Skeletal muscle satellite cell (primary cell): Measurements from ENCODE around the gene HPSE2.
"Not testable (repeated sequence)": the region's sequence is repeated elsewhere in the genome, so short reads cannot be mapped to it uniquely, and the experiment has no call there.

Experiments
- H3K27me3 ChIP-seq: 2 replicates; pipeline ENCODE4 v1.7.0; 2013; ENCODE audit warnings: low read length; ENCODE audit not compliant: control insufficient read depth, insufficient read depth
- H3K36me3 ChIP-seq: 2 replicates; pipeline ENCODE4 v1.7.0; 2013; ENCODE audit warnings: mild to moderate bottlenecking, control low read depth, low read length; ENCODE audit not compliant: insufficient read depth
- H3K4me1 ChIP-seq: 2 replicates; pipeline ENCODE4 v1.7.0; 2013; ENCODE audit warnings: low read length; ENCODE audit not compliant: control insufficient read depth, insufficient read depth
- H3K4me2 ChIP-seq: 2 replicates; pipeline ENCODE4 v1.7.0; 2013; ENCODE audit warnings: mild to moderate bottlenecking, low read length
- H3K4me3 ChIP-seq: 2 replicates; pipeline ENCODE4 v1.7.0; 2013; ENCODE audit warnings: low read length
- H3K9ac ChIP-seq: 2 replicates; pipeline ENCODE4 v1.7.0; 2013; ENCODE audit warnings: mild to moderate bottlenecking, low read depth, low read length, moderate library complexity
- H3K9me3 ChIP-seq: replicated peaks from 2 replicates; pipeline ENCODE4 v1.7.0; 2013; ENCODE audit warnings: mild to moderate bottlenecking, control low read depth, low read length

Gene HPSE2

GRCh38 chr10:98572594-98572993 lies 663.1 kb downstream of the HPSE2 start:
- Histone ChIP-seq H3K4me3 (no peak overlapping the region), H3K9ac (no peak overlapping the region), H3K4me2 (no peak overlapping the region), H3K27me3 (peaks cover 10% of the 10 kb centered on the region), H3K4me1 (no peaks in the 10 kb centered on the region), H3K9me3 (no peaks in the 10 kb centered on the region), H3K36me3 (no peaks in the 10 kb centered on the region)

GRCh38 chr10:98570834-98571233 lies 664.8 kb downstream of the HPSE2 start:
- H3K4me1 ChIP-seq = no peaks in the 10 kb centered on the region
- H3K9ac ChIP-seq = no peak overlapping the region
- no peaks in the 10 kb centered on the region for H3K27me3 ChIP-seq
- H3K36me3 ChIP-seq = no peaks in the 10 kb centered on the region
- H3K9me3 ChIP-seq = no peaks in the 10 kb centered on the region
- H3K4me2 ChIP-seq = no peak overlapping the region
- no peak overlapping the region for H3K4me3 ChIP-seq

- Histone ChIP-seq H3K9ac (no peak overlapping the region), H3K27me3 (no peaks in the 10 kb centered on the region), H3K9me3 (no peaks in the 10 kb centered on the region)
Measured at GRCh38 chr10:98569853-98570252, 665.8 kb downstream of the HPSE2 start.

GRCh38 chr10:98568551-98568950 lies 667.1 kb downstream of the HPSE2 start:
- Histone ChIP-seq H3K4me1 (no peaks in the 10 kb centered on the region), H3K4me2 (no peak overlapping the region), H3K9ac (no peak overlapping the region), H3K9me3 (no peaks in the 10 kb centered on the region), H3K27me3 (no peaks in the 10 kb centered on the region), H3K4me3 (no peak overlapping the region), H3K36me3 (no peaks in the 10 kb centered on the region)

More at GRCh38 chr10:98569853-98570252, 665.8 kb downstream of the HPSE2 start:
- H3K4me2 ChIP-seq = no peak overlapping the region
- H3K36me3 ChIP-seq = no peaks in the 10 kb centered on the region
- no peak overlapping the region for H3K4me3 ChIP-seq
- H3K4me1 ChIP-seq = no peaks in the 10 kb centered on the region

GRCh38 chr10:98567391-98568133 lies 668.1 kb downstream of the HPSE2 start:
- no peaks in the 10 kb centered on the region for H3K36me3 ChIP-seq
- no peak overlapping the region for H3K4me3 ChIP-seq
- H3K4me1 ChIP-seq = no peaks in the 10 kb centered on the region
- H3K4me2 ChIP-seq = no peak overlapping the region
- no peaks in the 10 kb centered on the region for H3K9me3 ChIP-seq
- no peaks in the 10 kb centered on the region for H3K27me3 ChIP-seq
- no peak overlapping the region for H3K9ac ChIP-seq

GRCh38 chr10:98563811-98564210 lies 671.8 kb downstream of the HPSE2 start:
- Histone ChIP-seq H3K9me3 (no peaks in the 10 kb centered on the region), H3K9ac (no peak overlapping the region), H3K4me2 (no peak overlapping the region), H3K36me3 (no peaks in the 10 kb centered on the region), H3K4me1 (no peaks in the 10 kb centered on the region), H3K4me3 (no peak overlapping the region), H3K27me3 (no peaks in the 10 kb centered on the region)

- H3K36me3 ChIP-seq = no peaks in the 10 kb centered on the region
- no peaks in the 10 kb centered on the region for H3K4me1 ChIP-seq
- no peak overlapping the region for H3K4me2 ChIP-seq
- no peaks in the 10 kb centered on the region for H3K9me3 ChIP-seq
- H3K9ac ChIP-seq = no peak overlapping the region
- no peak overlapping the region for H3K4me3 ChIP-seq
- H3K27me3 ChIP-seq = no peaks in the 10 kb centered on the region
Measured at GRCh38 chr10:98560565-98560964, 675.1 kb downstream of the HPSE2 start.

- Histone ChIP-seq H3K27me3 (peaks cover 3% of the 10 kb centered on the region), H3K9ac (no peak overlapping the region), H3K4me3 (no peak overlapping the region), H3K4me2 (no peak overlapping the region), H3K9me3 (no peaks in the 10 kb centered on the region), H3K4me1 (no peaks in the 10 kb centered on the region), H3K36me3 (no peaks in the 10 kb centered on the region)
Measured at GRCh38 chr10:98556061-98556460, 679.6 kb downstream of the HPSE2 start.

- Histone ChIP-seq H3K4me2 (no peak overlapping the region), H3K36me3 (no peaks in the 10 kb centered on the region), H3K9ac (no peak overlapping the region), H3K9me3 (no peaks in the 10 kb centered on the region), H3K4me1 (no peaks in the 10 kb centered on the region), H3K27me3 (peaks cover 3% of the 10 kb centered on the region), H3K4me3 (no peak overlapping the region)
Measured at GRCh38 chr10:98555021-98555619, 680.5 kb downstream of the HPSE2 start.

- H3K27me3 ChIP-seq = not testable (repeated sequence)
Measured at GRCh38 chr10:98541561-98541960, 694.1 kb downstream of the HPSE2 start.

GRCh38 chr10:98539578-98539977 lies 696.1 kb downstream of the HPSE2 start:
- Histone ChIP-seq H3K36me3 (no peaks in the 10 kb centered on the region), H3K4me3 (no peak overlapping the region), H3K9me3 (no peaks in the 10 kb centered on the region), H3K4me2 (no peak overlapping the region), H3K9ac (no peak overlapping the region), H3K4me1 (no peaks in the 10 kb centered on the region), H3K27me3 (no peaks in the 10 kb centered on the region)

More at GRCh38 chr10:98541561-98541960, 694.1 kb downstream of the HPSE2 start:
- H3K9ac ChIP-seq, H3K4me2 ChIP-seq, H3K4me1 ChIP-seq, H3K9me3 ChIP-seq, H3K36me3 ChIP-seq, H3K4me3 ChIP-seq: not testable (repeated sequence)

GRCh38 chr10:98538472-98538871 lies 697.2 kb downstream of the HPSE2 start:
- no peaks in the 10 kb centered on the region for H3K27me3 ChIP-seq
- H3K4me1 ChIP-seq = no peaks in the 10 kb centered on the region

More at GRCh38 chr10:98538472-98538871, 697.2 kb downstream of the HPSE2 start:
- Histone ChIP-seq H3K9me3 (no peaks in the 10 kb centered on the region), H3K4me2 (no peak overlapping the region), H3K36me3 (no peaks in the 10 kb centered on the region), H3K4me3 (no peak overlapping the region), H3K9ac (no peak overlapping the region)
